H1 (cell line): ENCODE measurements around the gene SUB1.

Experiments
- CEBPB ChIP-seq: IDR thresholded peaks from 2 replicates; pipeline ENCODE4 v1.6.1; 2012; ENCODE audit warnings: low read depth, low read length
- CHD7 ChIP-seq: fragments of 300-600 bp; sonication (generic); IDR thresholded peaks from 2 replicates; pipeline ENCODE4 v1.7.1; 2012; ENCODE audit warnings: low read length, moderate library complexity, mild to moderate bottlenecking, inconsistent platforms; ENCODE audit not compliant: insufficient replicate concordance
- EZH2 ChIP-seq: fragments of 200-600 bp; sonication (generic); IDR thresholded peaks from 2 replicates; pipeline ENCODE4 v1.7.1; 2012; ENCODE audit warnings: low read depth, mild to moderate bottlenecking, moderate library complexity, low read length, inconsistent platforms; ENCODE audit not compliant: severe bottlenecking
- FOSL1 ChIP-seq: IDR thresholded peaks from 2 replicates; pipeline ENCODE4 v1.6.1; 2011; ENCODE audit warnings: mild to moderate bottlenecking, low read depth, low read length, moderate library complexity; ENCODE audit not compliant: insufficient read depth
- MAX ChIP-seq: IDR thresholded peaks from 2 replicates; pipeline ENCODE4 v1.6.1; 2012; ENCODE audit warnings: inconsistent platforms
- NRF1 ChIP-seq: IDR thresholded peaks from 2 replicates; pipeline ENCODE4 v1.6.1; 2011; ENCODE audit warnings: mild to moderate bottlenecking, low read depth, low read length, improper control_type of control experiment
- POLR2A ChIP-seq, 2 experiments: IDR thresholded peaks; 1 replicate in 1 of 2; 2 replicates in 1 of 2; pipeline ENCODE4 v1.6.1; 2011; ENCODE audit warnings: low read depth in 2 of 2, low read length in 2 of 2, mild to moderate bottlenecking in 2 of 2; ENCODE audit errors: control extremely low read depth in 1 of 2
- SIRT6 ChIP-seq: IDR thresholded peaks from one replicate; pipeline ENCODE4 v1.7.1; 2012; ENCODE audit warnings: low read length, inconsistent platforms
- SP1 ChIP-seq: IDR thresholded peaks from 2 replicates; pipeline ENCODE4 v1.6.1; 2011; ENCODE audit warnings: low read depth, low read length
- TEAD4 ChIP-seq: IDR thresholded peaks from 2 replicates; pipeline ENCODE4 v1.6.1; 2012; ENCODE audit warnings: low read depth, low read length, inconsistent platforms, mixed read lengths
- TF ChIP-seq, protein P1 (sequence below), 3 experiments: IDR thresholded peaks; 1 replicate in 2 of 3; 2 replicates in 1 of 3; pipeline versions ENCODE4 v1.5.1 to v1.6.1; 2011; ENCODE audit warnings: low read length in 3 of 3, mild to moderate bottlenecking in 3 of 3, inconsistent platforms in 2 of 3, low read depth in 1 of 3, moderate library complexity in 1 of 3; ENCODE audit not compliant: insufficient read depth in 1 of 3; ENCODE audit errors: control extremely low read depth in 1 of 3

GRCh38 chr5:32551865-32552264, 33.5 kb upstream of the SUB1 start:
- TF ChIP-seq EZH2: no peak
- TF ChIP-seq POLR2A (IDR thresholded peaks at IDR 0.05; ENCODE audit: control extremely low read depth in 1 of 2, low read depth in 2 of 2, low read length in 2 of 2): no peak
- TF ChIP-seq, protein P1, sequence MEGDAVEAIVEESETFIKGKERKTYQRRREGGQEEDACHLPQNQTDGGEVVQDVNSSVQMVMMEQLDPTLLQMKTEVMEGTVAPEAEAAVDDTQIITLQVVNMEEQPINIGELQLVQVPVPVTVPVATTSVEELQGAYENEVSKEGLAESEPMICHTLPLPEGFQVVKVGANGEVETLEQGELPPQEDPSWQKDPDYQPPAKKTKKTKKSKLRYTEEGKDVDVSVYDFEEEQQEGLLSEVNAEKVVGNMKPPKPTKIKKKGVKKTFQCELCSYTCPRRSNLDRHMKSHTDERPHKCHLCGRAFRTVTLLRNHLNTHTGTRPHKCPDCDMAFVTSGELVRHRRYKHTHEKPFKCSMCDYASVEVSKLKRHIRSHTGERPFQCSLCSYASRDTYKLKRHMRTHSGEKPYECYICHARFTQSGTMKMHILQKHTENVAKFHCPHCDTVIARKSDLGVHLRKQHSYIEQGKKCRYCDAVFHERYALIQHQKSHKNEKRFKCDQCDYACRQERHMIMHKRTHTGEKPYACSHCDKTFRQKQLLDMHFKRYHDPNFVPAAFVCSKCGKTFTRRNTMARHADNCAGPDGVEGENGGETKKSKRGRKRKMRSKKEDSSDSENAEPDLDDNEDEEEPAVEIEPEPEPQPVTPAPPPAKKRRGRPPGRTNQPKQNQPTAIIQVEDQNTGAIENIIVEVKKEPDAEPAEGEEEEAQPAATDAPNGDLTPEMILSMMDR (IDR thresholded peaks at IDR 0.05; ENCODE audit: control extremely low read depth in 1 of 3, insufficient read depth in 1 of 3, low read depth in 1 of 3, low read length in 3 of 3): no peak
- no peak for TF ChIP-seq FOSL1
- TF ChIP-seq SP1: no peak
- TF ChIP-seq CEBPB: no peak
- no peak for TF ChIP-seq SIRT6
- TF ChIP-seq NRF1: no peak
- no peak for TF ChIP-seq TEAD4
- TF ChIP-seq CHD7: no peak
- no peak for TF ChIP-seq MAX
